Kidney epithelial cell (primary cell): ENCODE measurements around the gene ANKS1A. TPM values are rescaled to one million over a fixed set of nuclear protein-coding genes. Genes with fewer than 3 reads are reported as not detected.

Source experiments
- DNase-seq: peaks from one replicate; pipeline ENCODE4 v3.0.0-alpha.2; 2010; ENCODE audit warnings: low read depth
- H3K27me3 ChIP-seq: 2 replicates; pipeline ENCODE4 v1.6.0; 2011; ENCODE audit warnings: low read length; ENCODE audit not compliant: control insufficient read depth, insufficient read depth
- H3K36me3 ChIP-seq: 2 replicates; pipeline ENCODE4 v1.5.1; 2011; ENCODE audit warnings: low read length; ENCODE audit not compliant: control insufficient read depth, insufficient read depth
- H3K4me3 ChIP-seq: 2 replicates; pipeline ENCODE4 v1.5.1; 2011; ENCODE audit warnings: low read depth, mild to moderate bottlenecking, control low read depth, low read length
- total RNA-seq: library from RNA; depleted of rRNA; stranded (reverse); fragments of >200 nt; gene quantifications from 2 replicates; pipeline ENCODE4 v1.2.3, GENCODE V29; 2015
- TF ChIP-seq, protein P1 (sequence below): IDR thresholded peaks from 2 replicates; pipeline ENCODE4 v1.5.1; 2011; ENCODE audit warnings: mild to moderate bottlenecking, moderate library complexity, low read length, control low read depth, inconsistent platforms; ENCODE audit not compliant: insufficient read depth, poor library complexity, severe bottlenecking

ANKS1A gene
- total RNA-seq, 1 donor from 2014 or later: 20.2 TPM

GRCh38 chr6:35087361-35088280 is 198.6 kb downstream of the ANKS1A start:
- no peak overlapping the region for H3K4me3 ChIP-seq
- DNase-seq: no peak
- TF ChIP-seq, protein P1, sequence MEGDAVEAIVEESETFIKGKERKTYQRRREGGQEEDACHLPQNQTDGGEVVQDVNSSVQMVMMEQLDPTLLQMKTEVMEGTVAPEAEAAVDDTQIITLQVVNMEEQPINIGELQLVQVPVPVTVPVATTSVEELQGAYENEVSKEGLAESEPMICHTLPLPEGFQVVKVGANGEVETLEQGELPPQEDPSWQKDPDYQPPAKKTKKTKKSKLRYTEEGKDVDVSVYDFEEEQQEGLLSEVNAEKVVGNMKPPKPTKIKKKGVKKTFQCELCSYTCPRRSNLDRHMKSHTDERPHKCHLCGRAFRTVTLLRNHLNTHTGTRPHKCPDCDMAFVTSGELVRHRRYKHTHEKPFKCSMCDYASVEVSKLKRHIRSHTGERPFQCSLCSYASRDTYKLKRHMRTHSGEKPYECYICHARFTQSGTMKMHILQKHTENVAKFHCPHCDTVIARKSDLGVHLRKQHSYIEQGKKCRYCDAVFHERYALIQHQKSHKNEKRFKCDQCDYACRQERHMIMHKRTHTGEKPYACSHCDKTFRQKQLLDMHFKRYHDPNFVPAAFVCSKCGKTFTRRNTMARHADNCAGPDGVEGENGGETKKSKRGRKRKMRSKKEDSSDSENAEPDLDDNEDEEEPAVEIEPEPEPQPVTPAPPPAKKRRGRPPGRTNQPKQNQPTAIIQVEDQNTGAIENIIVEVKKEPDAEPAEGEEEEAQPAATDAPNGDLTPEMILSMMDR: no peak
- H3K27me3 ChIP-seq: no peaks in the 10 kb centered on the region
- H3K36me3 ChIP-seq: peaks cover 3% of the 10 kb centered on the region

GRCh38 chr6:35088281-35089215 is 199.5 kb downstream of the ANKS1A start:
- TF ChIP-seq, protein P1: no peak
- H3K36me3 ChIP-seq: peaks cover 1% of the 10 kb centered on the region
- DNase-seq: no peak
- H3K27me3 ChIP-seq: no peaks in the 10 kb centered on the region
- no peak overlapping the region for H3K4me3 ChIP-seq

GRCh38 chr6:35089216-35089934 is 200.3 kb downstream of the ANKS1A start:
- TF ChIP-seq, protein P1: no peak
- peaks cover 1% of the 10 kb centered on the region for H3K36me3 ChIP-seq
- no peak overlapping the region for H3K4me3 ChIP-seq
- DNase-seq: no peak
- H3K27me3 ChIP-seq: no peaks in the 10 kb centered on the region

- no peak for DNase-seq
- no peak overlapping the region for H3K4me3 ChIP-seq
- peaks cover 1% of the 10 kb centered on the region for H3K36me3 ChIP-seq
- TF ChIP-seq, protein P1: no peak
- no peaks in the 10 kb centered on the region for H3K27me3 ChIP-seq
Observed at GRCh38 chr6:35089935-35090505, 201.0 kb downstream of the ANKS1A start.

GRCh38 chr6:35090734-35091133 is 201.7 kb downstream of the ANKS1A start:
- no peaks in the 10 kb centered on the region for H3K27me3 ChIP-seq
- peaks cover 1% of the 10 kb centered on the region for H3K36me3 ChIP-seq
- DNase-seq: no peak
- no peak overlapping the region for H3K4me3 ChIP-seq
- TF ChIP-seq, protein P1: no peak
